GM10266 (cell line): Measurements from ENCODE around the gene SPEM1.
A peak's percentile ranks its signal among the peaks of the same experiment; 100 is the strongest.

Experiments
- DNase-seq: peaks from one replicate; pipeline ENCODE4 v3.0.0; 2012; ENCODE audit errors: extremely low spot score
- CTCF ChIP-seq: IDR thresholded peaks from 2 replicates; pipeline ENCODE4 v1.5.1; 2012; ENCODE audit warnings: mild to moderate bottlenecking, low read depth; ENCODE audit not compliant: control insufficient read depth, insufficient read depth; ENCODE audit errors: missing control alignments

The SPEM1 gene

GRCh38 chr17:7429722-7430121 is 9.6 kb downstream of the SPEM1 start:
- no peak for TF ChIP-seq CTCF
- no peak for DNase-seq

DNA sequence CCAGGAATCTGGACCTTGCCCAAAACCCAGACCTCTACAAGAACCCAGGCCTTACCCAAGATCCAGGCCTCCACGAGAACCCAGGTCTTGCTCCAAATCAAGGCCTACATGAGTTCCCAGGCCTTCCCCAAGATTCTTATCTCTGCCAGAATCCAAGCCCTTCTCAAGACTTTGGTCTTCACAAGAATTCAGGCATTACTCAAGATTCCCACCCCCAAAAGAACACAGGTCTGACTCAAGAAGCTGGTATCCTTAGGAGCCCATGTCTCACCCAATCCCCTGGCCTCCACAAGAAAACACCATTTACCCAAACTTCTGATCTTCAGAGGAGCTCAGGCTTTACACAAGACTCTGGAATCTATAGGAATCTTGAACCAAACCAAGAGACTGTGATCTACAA is 11.1 kb downstream of the SPEM1 start:
- TF ChIP-seq CTCF, result no peak

GRCh38 chr17:7432296-7432695 is 12.2 kb downstream of the SPEM1 start:
- TF ChIP-seq CTCF, result no peak
- no peak for DNase-seq

More for the DNA sequence above, 11.1 kb downstream of the SPEM1 start:
- no peak for DNase-seq

DNA sequence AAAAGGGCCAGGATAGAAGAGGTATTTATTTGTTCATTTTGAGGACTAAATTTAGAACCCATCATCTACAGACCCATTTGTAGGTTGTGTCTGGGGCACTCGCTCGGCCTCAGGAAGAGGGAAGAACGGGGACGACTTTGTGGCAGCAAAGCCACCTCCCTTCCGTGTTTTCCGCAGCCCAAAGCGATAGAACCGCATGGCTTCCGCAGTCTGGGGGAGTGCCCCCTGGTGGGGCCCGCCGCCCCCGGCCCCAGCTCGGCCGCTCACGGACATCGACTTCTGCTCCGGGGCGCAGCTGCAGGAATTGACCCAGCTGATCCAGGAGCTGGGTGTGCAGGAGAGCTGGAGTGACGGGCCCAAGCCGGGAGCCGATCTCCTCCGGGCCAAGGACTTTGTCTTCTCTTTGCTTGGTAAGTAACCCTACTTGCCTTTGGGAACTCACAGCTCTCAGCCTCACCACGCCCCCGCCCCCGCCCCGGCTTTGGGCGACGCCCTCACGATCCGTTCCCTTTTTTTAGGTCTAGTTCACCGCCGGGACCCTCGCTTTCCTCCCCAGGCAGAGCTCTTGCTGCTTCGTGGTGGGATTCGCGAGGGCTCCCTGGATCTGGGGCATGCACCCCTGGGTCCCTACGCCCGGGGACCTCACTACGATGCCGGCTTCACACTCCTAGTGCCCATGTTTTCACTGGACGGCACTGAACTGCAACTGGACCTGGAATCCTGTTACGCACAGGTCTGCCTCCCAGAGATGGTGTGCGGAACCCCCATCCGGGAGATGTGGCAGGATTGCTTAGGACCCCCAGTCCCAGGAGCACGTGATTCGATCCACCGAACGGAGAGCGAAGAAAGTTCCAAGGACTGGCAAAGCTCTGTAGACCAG is 15.8 kb downstream of the SPEM1 start:
- TF ChIP-seq CTCF, result peak; percentile 27
- peak; percentile 61 for DNase-seq

- peak; percentile 97 for TF ChIP-seq CTCF
- peak; percentile 85 for DNase-seq
These were observed 16.6 kb downstream of the SPEM1 start for GRCh38 chr17:7436556-7437368.

GRCh38 chr17:7437369-7437863 is 17.3 kb downstream of the SPEM1 start:
- DNase-seq, result no peak
- TF ChIP-seq CTCF, result no peak

GRCh38 chr17:7437950-7438614 is 18.0 kb downstream of the SPEM1 start:
- no peak for TF ChIP-seq CTCF
- peak; percentile 76 for DNase-seq
